Stimulated activated CD4-positive, alpha-beta T cell treated with anti-CD3 and anti-CD28 coated beads, Interleukin-4, amount 100 ng/mL, for 1 hour (primary cell): ENCODE data around the gene CEP72.
"Not testable (repeated sequence)": the region's sequence is repeated elsewhere in the genome, so short reads cannot be mapped to it uniquely, and the experiment has no call there.

Source experiments
- DNase-seq: peaks from one replicate; pipeline ENCODE4 v3.0.0-alpha.2; 2020

CEP72 gene

DNA sequence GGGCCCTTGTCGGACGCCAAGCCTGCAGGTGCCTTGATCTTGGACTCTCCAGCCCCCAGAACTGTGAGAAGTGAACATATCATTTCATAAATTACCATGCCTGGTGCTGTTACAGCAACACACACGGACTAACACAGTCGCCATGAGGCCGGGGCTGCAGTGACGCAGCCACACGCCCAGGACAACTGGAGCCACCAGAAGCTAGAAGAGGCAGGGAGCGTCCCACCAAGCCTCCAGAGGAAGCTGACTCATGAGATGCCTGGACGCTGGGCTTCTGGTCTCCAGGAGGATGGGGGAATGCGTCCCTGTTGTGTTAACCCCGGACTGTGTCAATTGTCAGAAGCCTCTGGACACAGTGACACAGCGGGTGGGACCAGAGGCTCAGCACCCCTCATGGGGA is 74.8 kb downstream of the CEP72 start:
- DNase-seq = not testable (repeated sequence)

DNA sequence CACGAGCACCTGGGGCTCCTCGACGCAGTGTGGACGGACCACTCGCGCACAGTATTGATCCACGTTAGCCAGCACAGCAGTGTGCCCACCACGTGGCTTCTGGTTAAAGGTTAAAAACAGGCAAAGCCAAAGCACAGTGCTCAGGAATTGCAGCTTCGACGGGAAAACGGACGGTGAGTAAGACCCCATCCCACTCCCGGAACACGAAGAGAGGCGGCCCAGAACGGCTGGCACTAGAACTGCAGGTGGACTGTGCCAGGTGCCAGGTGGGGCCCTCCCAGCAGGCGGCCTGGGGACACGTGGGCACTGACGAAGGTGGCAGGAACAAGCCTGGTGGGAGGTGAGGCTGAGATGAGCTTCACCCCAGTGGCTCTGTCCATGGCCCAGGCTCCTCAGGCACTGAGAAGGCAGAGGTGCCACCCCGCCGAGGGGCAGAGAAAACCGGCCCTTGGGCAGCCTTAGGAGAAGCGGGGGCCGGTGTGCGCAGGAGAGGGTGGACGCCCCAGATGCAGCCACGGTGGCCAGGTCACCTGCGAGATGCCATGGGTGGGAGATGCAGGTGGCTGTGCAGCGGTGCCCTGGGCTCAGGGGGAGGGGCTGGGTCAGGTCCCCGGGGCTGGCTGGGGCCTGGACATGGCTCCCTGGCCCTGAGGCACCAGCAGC is 76.3 kb downstream of the CEP72 start:
- not testable (repeated sequence) for DNase-seq

DNA sequence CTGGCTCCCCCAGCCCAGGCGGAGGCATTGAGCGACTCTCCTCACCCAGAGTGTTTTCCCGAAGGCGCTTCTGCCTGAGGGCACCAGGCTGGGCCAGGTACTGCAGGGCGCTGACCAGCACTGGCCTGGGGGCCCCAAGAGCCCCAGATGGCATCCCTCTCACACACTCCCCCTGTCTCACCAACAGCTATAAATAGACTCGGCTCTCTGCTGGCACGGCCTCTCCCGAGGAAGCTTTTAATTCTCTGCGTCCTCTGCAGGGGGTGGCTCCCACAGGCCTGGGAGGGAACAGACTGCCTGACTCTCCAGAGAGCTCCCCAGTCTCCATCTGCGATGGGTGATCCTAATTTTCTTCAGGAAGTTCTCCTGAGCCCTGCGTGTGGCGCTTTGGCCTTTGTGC is 78.2 kb downstream of the CEP72 start:
- DNase-seq = not testable (repeated sequence)

DNA sequence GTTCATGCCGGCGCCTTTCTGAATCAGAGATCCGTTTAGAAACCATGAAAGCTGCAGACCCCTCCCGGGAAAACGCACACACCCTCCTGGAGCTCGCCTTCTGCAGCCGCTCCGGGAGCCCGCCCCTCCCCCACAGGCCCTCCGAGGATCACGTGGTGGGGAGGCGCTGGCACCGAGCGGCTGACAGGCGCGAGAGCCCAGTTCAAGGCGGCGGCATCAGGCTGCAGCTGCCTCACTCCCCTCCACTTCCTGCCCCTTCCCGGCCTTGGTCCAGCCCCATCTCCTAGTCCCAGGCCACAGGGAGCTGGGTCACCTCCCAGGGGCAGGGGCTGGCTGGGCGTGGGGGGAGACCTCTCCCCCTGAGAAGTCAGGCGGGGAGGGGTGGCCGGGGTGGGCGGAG is 78.9 kb downstream of the CEP72 start:
- not testable (repeated sequence) for DNase-seq

DNA sequence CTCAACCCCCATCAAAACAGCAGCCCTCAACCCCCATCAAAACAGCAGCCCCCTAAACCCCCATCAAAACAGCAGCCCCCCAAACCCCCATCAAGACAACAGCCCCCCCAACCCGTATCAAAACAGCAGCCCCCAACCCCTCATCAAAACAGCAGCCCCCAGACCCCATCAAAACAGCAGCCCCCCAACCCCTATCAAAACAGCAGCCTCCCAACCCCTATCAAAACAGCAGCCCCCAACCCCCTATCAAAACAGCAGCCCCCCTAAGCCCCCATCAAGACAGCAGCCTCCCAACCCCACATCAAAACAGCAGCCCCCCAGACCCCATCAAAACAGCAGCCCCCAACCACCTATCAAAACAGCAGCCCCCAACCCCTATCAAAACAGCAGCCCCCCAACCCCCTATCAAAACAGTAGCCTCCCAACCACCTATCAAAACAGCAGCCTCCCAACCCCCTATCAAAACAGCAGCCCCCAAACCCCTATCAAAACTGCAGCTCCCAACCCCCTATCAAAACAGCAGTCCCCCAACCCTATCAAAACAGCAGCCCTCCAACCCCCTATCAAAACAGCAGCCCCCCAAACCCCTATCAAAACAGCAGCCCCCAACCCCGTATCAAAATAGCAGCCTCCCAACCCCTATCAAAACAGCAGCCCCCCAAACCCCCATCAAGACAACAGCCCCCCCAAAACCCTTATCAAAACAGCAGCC is 79.8 kb downstream of the CEP72 start:
- DNase-seq = no peak

- not testable (repeated sequence) for DNase-seq
Observed at GRCh38 chr5:692529-693041, 80.4 kb downstream of the CEP72 start.

- peak; percentile 81 for DNase-seq
Observed at GRCh38 chr5:693271-694041, 81.3 kb downstream of the CEP72 start, which contains the start of gene TPPP. Gene TPPP, minus strand, starts transcription at chr5:693352. Its CDS starts 15,292 bp downstream, at chr5:678060.

DNA sequence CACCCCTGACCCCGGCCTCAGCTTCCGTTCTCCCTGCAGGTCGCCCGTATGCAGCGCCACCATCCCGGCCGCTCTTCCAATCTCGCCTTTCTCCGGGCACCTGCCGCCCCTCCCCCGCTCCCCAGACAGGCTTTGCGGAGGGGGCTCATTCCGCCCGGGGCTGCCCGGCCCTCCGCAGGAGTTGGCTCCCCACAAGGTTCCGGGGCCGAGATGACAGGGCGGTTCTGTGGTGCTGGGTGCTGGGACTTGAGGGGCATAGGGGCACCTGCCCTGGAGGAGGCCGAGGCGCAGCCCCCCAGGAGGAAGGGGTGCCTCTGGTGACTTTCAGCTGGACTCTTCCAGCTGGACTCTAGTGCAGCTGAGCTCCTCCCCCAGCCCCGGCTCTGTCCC is 81.9 kb downstream of the CEP72 start:
- DNase-seq = not testable (repeated sequence)

GRCh38 chr5:695475-695874 is 83.3 kb downstream of the CEP72 start:
- not testable (repeated sequence) for DNase-seq

DNA sequence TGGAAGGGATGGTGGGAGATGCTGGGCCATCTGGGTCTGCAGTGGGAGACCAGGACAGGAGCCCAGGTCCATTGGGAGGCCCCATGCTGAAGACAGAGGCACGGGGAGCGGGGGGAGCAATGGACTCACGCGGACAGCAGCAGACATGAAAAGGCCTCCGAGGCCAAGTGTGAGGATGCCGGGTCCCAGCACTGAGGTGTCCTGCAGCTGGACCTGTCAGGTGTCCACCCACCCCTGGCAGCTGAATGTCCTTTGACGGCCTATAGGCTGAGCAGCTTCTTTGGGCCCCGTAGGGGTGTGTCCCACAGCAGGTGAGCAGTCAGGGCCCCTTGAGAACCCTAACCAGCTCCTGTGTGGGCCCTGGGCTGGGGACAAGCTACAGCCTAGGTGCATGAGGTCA is 84.1 kb downstream of the CEP72 start:
- DNase-seq = not testable (repeated sequence)

DNA sequence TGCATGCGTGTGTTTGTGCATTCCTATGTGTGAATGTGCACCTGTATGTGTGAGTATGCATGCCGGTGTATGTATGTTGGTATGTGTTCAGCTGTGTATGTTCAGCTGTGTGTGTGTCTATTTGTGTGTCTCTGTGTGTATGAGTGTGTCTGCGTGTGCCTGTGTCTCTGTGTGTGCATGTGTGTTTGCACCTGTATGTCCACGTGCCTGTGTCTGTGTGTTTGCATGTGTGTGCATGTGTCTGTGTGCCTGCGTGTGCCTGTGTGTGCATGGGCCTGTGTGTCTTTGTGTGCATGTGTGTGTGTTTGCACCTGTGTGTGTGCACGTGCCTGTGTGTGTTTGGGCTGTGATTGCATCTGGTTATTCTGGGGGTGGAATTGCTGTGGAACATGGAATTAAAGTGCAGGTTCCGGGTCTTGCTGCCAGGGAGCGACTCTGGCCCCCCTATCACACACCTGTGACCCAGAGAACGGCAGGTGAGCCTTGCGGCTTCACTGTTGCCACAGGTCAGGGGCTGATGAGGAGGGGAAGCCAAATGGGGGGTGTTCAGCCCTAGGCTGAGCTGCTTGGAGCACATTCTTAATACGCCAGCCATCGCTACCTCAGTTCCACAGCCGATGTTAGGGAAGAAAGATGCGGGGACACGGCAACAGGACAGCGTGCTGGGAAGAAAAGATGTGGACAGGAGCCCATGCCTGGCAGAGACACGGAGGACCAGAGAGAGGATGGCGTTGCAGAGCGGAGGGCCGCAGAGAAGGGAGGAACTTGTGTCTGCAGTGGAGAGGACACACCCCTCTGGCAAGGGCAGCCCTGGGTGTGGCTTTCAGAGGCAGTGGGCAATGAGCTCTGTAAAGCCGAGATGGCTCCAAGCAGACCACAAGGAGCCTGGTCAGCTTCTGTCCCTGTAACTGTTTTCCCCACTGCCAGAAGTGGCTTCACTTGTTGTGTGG is 84.9 kb downstream of the CEP72 start:
- not testable (repeated sequence) for DNase-seq
